SH-SY5Y (cell line): ENCODE data around the gene LHFPL3.

ENCODE experiments used
- GATA2 ChIP-seq: IDR thresholded peaks from 2 replicates; pipeline ENCODE4 v1.6.1; 2011; ENCODE audit warnings: mild to moderate bottlenecking, low read depth, low read length
- GATA3 ChIP-seq: IDR thresholded peaks from 2 replicates; pipeline ENCODE4 v1.6.1; 2011; ENCODE audit warnings: low read depth, mild to moderate bottlenecking, low read length, moderate library complexity

GRCh38 chr7:104895522-104896236 is 567.3 kb downstream of the LHFPL3 start:
- TF ChIP-seq GATA2 (peak; percentile 6), GATA3 (no peak)
